ENCODE results near the gene CDH24. TPM values are rescaled to one million over a fixed set of nuclear protein-coding genes. Genes with fewer than 3 reads are reported as not detected.

The CDH24 gene
- total and polyA plus RNA-seq, 2 of the 8 experiments (the other 6 are each of a cell fraction or from before 2014, with no cell fraction given) = 18.1 to 27.6 TPM

DNA sequence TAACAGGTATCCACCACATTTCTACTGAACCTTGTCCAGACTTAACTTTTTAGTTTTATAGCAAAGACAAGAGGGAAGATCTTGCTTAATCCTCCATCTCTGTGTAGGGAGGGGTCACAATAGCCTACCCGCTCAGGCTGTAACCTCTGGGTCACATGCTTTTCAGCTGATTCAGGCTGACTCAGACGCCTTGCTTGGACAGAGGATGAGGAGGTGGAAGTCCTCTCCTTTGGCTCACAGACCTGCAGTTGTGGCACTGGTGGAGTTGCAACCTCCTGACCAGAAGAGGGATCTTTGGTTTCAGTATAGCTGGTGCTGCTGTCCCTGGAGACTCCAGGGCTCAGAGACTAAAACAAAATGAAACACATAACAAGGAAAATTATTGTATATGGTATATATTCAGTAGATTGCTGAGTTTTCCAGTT lies 21.4 kb upstream of the CDH24 start:
- Histone ChIP-seq H3K9ac (replicated peaks in 1 of 4; ENCODE audit: extremely low read depth in 1 of 4, low read depth in 3 of 4, low read length in 3 of 4) (no peak overlapping the region; a peak in 1 of 7 replicates), H3K36me3 (ENCODE audit: control insufficient read depth in 2 of 4, insufficient read depth in 4 of 4, low read length in 3 of 4) (peaks cover 34 to 84% (median 67%) of the 10 kb centered on the region in 4 experiments), H2AFZ (ENCODE audit: low read length) (no peak overlapping the region), H2BK15ac (ENCODE audit: low read length) (no peak overlapping the region), H3K79me1 (ENCODE audit: low read depth, low read length) (no peaks in the 10 kb centered on the region), H4K8ac (ENCODE audit: extremely low read depth, insufficient read depth, low read length) (no peak overlapping the region), H2BK120ac (replicated peaks; ENCODE audit: low read depth, low read length) (no peak overlapping the region), H2BK5ac (ENCODE audit: low read depth, low read length) (no peak overlapping the region), H3K18ac (ENCODE audit: extremely low read depth, low read length) (no peak overlapping the region), H4K20me1 (replicated peaks in 1 of 2; ENCODE audit: control insufficient read depth in 1 of 2, insufficient read depth in 2 of 2, low read length in 2 of 2) (peaks cover 1 to 12% of the 10 kb centered on the region in 2 experiments), H4K5ac (ENCODE audit: insufficient read length, low read depth, low read length) (no peak overlapping the region), H3K23me2 (ENCODE audit: low read depth, low read length) (no peaks in the 10 kb centered on the region; the same call in 1 of the 2 replicates), H3K4ac (replicated peaks; ENCODE audit: insufficient read length, low read depth, low read length) (no peak overlapping the region), H2AK5ac (ENCODE audit: low read depth, low read length) (no peak overlapping the region), H3K27me3 (replicated peaks in 1 of 4; ENCODE audit: control insufficient read depth in 3 of 4, extremely low read depth in 1 of 4, insufficient read depth in 3 of 4, low read length in 3 of 4) (no peaks in the 10 kb centered on the region), H3K23ac (ENCODE audit: insufficient read length) (no peak overlapping the region), H3K4me1 (replicated peaks in 1 of 4; ENCODE audit: control insufficient read depth in 3 of 4, insufficient read depth in 4 of 4, low read length in 3 of 4) (no peaks in the 10 kb centered on the region), H3K27ac (ENCODE audit: low read depth, low read length) (no peak overlapping the region), H2BK12ac (ENCODE audit: low read depth, low read length) (no peak overlapping the region), H4K91ac (replicated peaks; ENCODE audit: insufficient read length, low read length) (no peak overlapping the region), H3K14ac (ENCODE audit: insufficient read length) (no peak overlapping the region), H3K56ac (replicated peaks; ENCODE audit: insufficient read length, low read depth, low read length) (no peak overlapping the region), H3K4me2 (ENCODE audit: insufficient read depth in 1 of 2, low read depth in 2 of 2, low read length in 2 of 2) (no peak overlapping the region), H2BK20ac (ENCODE audit: low read length) (no peak overlapping the region), H3K79me2 (ENCODE audit: control insufficient read depth in 1 of 2, insufficient read depth in 2 of 2, low read length in 2 of 2) (peaks cover 4 to 10% of the 10 kb centered on the region in 2 experiments; a peak in 1 of 4 replicates), H3K4me3 (ENCODE audit: extremely low read depth in 1 of 4, insufficient read depth in 2 of 4, low read depth in 3 of 4, low read length in 4 of 4) (no peak overlapping the region), H3K9me3 (ENCODE audit: insufficient read depth in 2 of 2, low read depth in 1 of 2, low read length in 1 of 2) (no peaks in the 10 kb centered on the region; a peak in 1 of 4 replicates)
- 87% methylated on average over 2 of the region's 2 CpGs; no CpG with 5 or more reads in 1 of the 2 experiments for WGBS, 2 experiments (ENCODE audit: extremely low coverage in 1 of 2, insufficient coverage in 1 of 2, insufficient read length in 1 of 2, insufficient replicate concordance in 2 of 2, low coverage in 1 of 2, low lambda C conversion rate in 2 of 2, missing lambda C conversion rate in 1 of 2)
- FAIRE-seq (no peak), DNase-seq (ENCODE audit: low read depth in 1 of 2, low spot score in 2 of 2) (no peak)
- TF ChIP-seq TAF7 (optimal IDR thresholded peaks at IDR 0.05; ENCODE audit: borderline replicate concordance, low read depth, low read length) (no peak), CTBP2 (IDR thresholded peaks at IDR 0.05; ENCODE audit: borderline replicate concordance, insufficient read depth, insufficient read length, low read length) (no peak), JUND (IDR thresholded peaks at IDR 0.05; ENCODE audit: low read length) (no peak)
- ChIA-PET CTCF (ENCODE audit: partially characterized antibody) (interaction anchor here (1.0 to 4.7 kb wide), 10 partner anchors 8 to 214 kb away, joined by 3 to 56 read pairs (median 10); partner anchors contain the start of gene RNF212B), POLR2A (ENCODE audit: partially characterized antibody) (interaction anchor here (0.8 to 4.6 kb wide), 7 partner anchors 11 to 72 kb away, joined by 3 to 24 read pairs (median 4); partner anchors contain the start of genes ACIN1 and C14orf119)

Measured in H1 (cell line).